Measurements from ENCODE around the gene WDFY3.
"Not testable (repeated sequence)": the region's sequence is repeated elsewhere in the genome, so short reads cannot be mapped to it uniquely, and the experiment has no call there.

Gene WDFY3

GRCh38 chr4:84866295-84866694, 100.2 kb downstream of the WDFY3 start:
- DNase-seq (ENCODE audit: low read depth in 2 of 3, low spot score in 1 of 3), result no peak

GRCh38 chr4:84865600-84865999, 100.9 kb downstream of the WDFY3 start:
- no peak for DNase-seq (ENCODE audit: low read depth in 2 of 3, low spot score in 1 of 3)

GRCh38 chr4:84862064-84862463, 104.4 kb downstream of the WDFY3 start:
- no peak for DNase-seq (ENCODE audit: low read depth in 2 of 3, low spot score in 1 of 3)

- no peak for DNase-seq (ENCODE audit: low read depth in 2 of 3, low spot score in 1 of 3)
Observed at GRCh38 chr4:84857296-84857695, 109.2 kb downstream of the WDFY3 start.

GRCh38 chr4:84856468-84857049, 109.9 kb downstream of the WDFY3 start:
- no peak for DNase-seq (ENCODE audit: low read depth in 2 of 3, low spot score in 1 of 3)

GRCh38 chr4:84855774-84856173, 110.7 kb downstream of the WDFY3 start:
- no peak for DNase-seq (ENCODE audit: low read depth in 2 of 3, low spot score in 1 of 3)

- no peak for DNase-seq (ENCODE audit: low read depth in 2 of 3, low spot score in 1 of 3)
Observed at GRCh38 chr4:84852081-84852480, 114.4 kb downstream of the WDFY3 start.

GRCh38 chr4:84849051-84849640, 117.3 kb downstream of the WDFY3 start:
- DNase-seq (ENCODE audit: low read depth in 2 of 3, low spot score in 1 of 3), result no peak

GRCh38 chr4:84848432-84848831, 118.1 kb downstream of the WDFY3 start:
- DNase-seq (ENCODE audit: low read depth in 2 of 3, low spot score in 1 of 3), result no peak

- DNase-seq (ENCODE audit: low read depth in 2 of 3, low spot score in 1 of 3), result no peak
Observed at GRCh38 chr4:84847978-84848377, 118.5 kb downstream of the WDFY3 start.

GRCh38 chr4:84846985-84847384, 119.5 kb downstream of the WDFY3 start:
- no peak for DNase-seq (ENCODE audit: low read depth in 2 of 3, low spot score in 1 of 3)

- DNase-seq (ENCODE audit: low read depth in 2 of 3, low spot score in 1 of 3), result no peak
Observed at GRCh38 chr4:84841435-84841834, 125.1 kb downstream of the WDFY3 start.

GRCh38 chr4:84837751-84838150, 128.7 kb downstream of the WDFY3 start:
- no peak for DNase-seq (ENCODE audit: low read depth in 2 of 3, low spot score in 1 of 3)

- DNase-seq (ENCODE audit: low read depth in 2 of 3, low spot score in 1 of 3), result not testable (repeated sequence)
Observed at GRCh38 chr4:84829633-84830032, 136.9 kb downstream of the WDFY3 start.

GRCh38 chr4:84826681-84827080, 139.8 kb downstream of the WDFY3 start:
- DNase-seq (ENCODE audit: low read depth in 2 of 3, low spot score in 1 of 3), result no peak

GRCh38 chr4:84825701-84826341, 140.7 kb downstream of the WDFY3 start:
- no peak for DNase-seq (ENCODE audit: low read depth in 2 of 3, low spot score in 1 of 3)

GRCh38 chr4:84821064-84821463, 145.4 kb downstream of the WDFY3 start:
- DNase-seq (ENCODE audit: low read depth in 2 of 3, low spot score in 1 of 3), result no peak

- DNase-seq (ENCODE audit: low read depth in 2 of 3, low spot score in 1 of 3), result no peak
Observed at GRCh38 chr4:84814094-84814750, 152.3 kb downstream of the WDFY3 start.

GRCh38 chr4:84809946-84810345, 156.5 kb downstream of the WDFY3 start:
- no peak for DNase-seq (ENCODE audit: low read depth in 2 of 3, low spot score in 1 of 3)

GRCh38 chr4:84808332-84808731, 158.2 kb downstream of the WDFY3 start:
- DNase-seq (ENCODE audit: low read depth in 2 of 3, low spot score in 1 of 3), result no peak

- DNase-seq (ENCODE audit: low read depth in 2 of 3, low spot score in 1 of 3), result not testable (repeated sequence)
Observed at GRCh38 chr4:84806541-84806940, 159.9 kb downstream of the WDFY3 start.

GRCh38 chr4:84804136-84804535, 162.4 kb downstream of the WDFY3 start:
- no peak for DNase-seq (ENCODE audit: low read depth in 2 of 3, low spot score in 1 of 3)
